Activated T-helper 17 cell treated with anti-CD3 and anti-CD28 coated beads, Interleukin-2, amount 50 U/mL, for 72 hours (primary cell): ENCODE data around the gene MCMBP. TPM values are rescaled to one million over a fixed set of nuclear protein-coding genes. Genes with fewer than 3 reads are reported as not detected.
A peak's percentile ranks its signal among the peaks of the same experiment; 100 is the strongest.
"Not testable (repeated sequence)": the region's sequence is repeated elsewhere in the genome, so short reads cannot be mapped to it uniquely, and the experiment has no call there.

ENCODE experiments used
- ATAC-seq: fragments of 150-1000 bp; cut with Tn5 transposase; replicated peaks from 2 replicates; pipeline ENCODE4 v1.10.0; 2021; ENCODE audit warnings: mild to moderate bottlenecking, moderate library complexity
- H3K27ac Mint-ChIP-seq: one replicate; pipeline ENCODE4 v1.8.0; 2022; ENCODE audit warnings: mixed read lengths
- H3K27me3 Mint-ChIP-seq: one replicate; pipeline ENCODE4 v1.8.0; 2022; ENCODE audit warnings: mixed read lengths
- H3K36me3 Mint-ChIP-seq: one replicate; pipeline ENCODE4 v1.8.0; 2022; ENCODE audit warnings: low read depth, mild to moderate bottlenecking, mixed read lengths
- H3K4me1 Mint-ChIP-seq: one replicate; pipeline ENCODE4 v1.8.0; 2022; ENCODE audit warnings: mixed read lengths
- H3K4me3 Mint-ChIP-seq: one replicate; pipeline ENCODE4 v1.8.0; 2022; ENCODE audit warnings: mild to moderate bottlenecking, mixed read lengths
- H3K9me3 Mint-ChIP-seq: one replicate; pipeline ENCODE4 v1.8.0; 2022; ENCODE audit warnings: mixed read lengths
- total RNA-seq, 2 donors: library from RNA; stranded (reverse); gene quantifications; one replicate each; pipeline ENCODE4 v1.2.3, GENCODE V29; 2022

MCMBP gene
- total RNA-seq, 2 donors from 2014 or later: 61.2 to 98.8 TPM

DNA sequence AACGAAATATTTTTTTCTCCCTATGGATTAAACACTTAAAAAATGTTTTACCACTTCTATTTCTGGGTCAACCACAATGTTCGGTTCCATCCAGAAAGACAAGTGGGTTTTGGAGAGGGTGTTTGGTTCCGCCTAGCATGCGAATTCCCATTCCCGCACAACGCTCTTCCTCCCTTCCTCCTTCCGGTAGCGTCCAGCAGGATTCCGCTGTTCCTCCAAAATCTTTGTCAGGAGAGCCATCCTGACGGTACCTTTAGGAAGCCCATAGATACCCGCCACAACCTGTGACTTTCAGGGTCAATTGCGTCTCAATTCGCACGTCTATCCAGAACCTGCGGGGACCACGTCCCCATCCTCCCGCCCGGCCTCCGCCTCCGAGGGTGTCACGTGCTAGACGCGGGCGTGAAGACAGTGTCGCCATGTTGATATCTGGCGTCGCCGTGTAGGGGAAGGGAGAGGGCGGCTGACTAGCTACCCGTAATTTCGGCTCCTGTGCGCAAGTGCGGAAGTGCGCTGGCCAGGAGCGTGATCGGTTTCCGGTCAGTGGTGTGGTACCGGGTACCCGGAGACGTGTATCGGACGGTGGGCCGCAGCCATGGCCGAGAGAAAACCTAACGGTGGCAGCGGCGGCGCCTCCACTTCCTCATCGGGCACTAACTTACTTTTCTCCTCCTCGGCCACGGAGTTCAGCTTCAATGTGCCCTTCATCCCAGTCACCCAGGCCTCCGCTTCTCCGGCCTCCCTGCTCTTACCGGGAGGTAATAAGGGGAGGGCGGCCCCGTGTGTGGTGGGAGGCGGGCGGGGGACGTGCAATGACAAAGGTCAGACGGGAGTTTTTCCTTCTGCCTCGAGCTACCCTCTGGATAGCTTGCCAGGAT, 19.8 kb upstream of the MCMBP start, which contains the start of gene SEC23IP:
Gene SEC23IP (plus strand): TSS at position 543 of the 878 bp plus-strand sequence. CDS start 53 bp downstream, at position 596.
- H3K27ac Mint-ChIP-seq: peak within 1 kb of the TSS; percentile 99
- H3K36me3 Mint-ChIP-seq: peaks cover 32% of the 10 kb centered on the region
- peak; percentile 99 for ATAC-seq
- H3K9me3 Mint-ChIP-seq: peaks cover 3% of the 10 kb centered on the region
- H3K4me1 Mint-ChIP-seq: peaks cover 39% of the 10 kb centered on the region
- H3K27me3 Mint-ChIP-seq: no peaks in the 10 kb centered on the region
- peak within 1 kb of the TSS; percentile 99 for H3K4me3 Mint-ChIP-seq

GRCh38 chr10:119891849-119892187, 19.2 kb upstream of the MCMBP start:
- Mint-ChIP-seq H3K4me3 (peak overlapping the region; percentile 99), H3K27ac (peak overlapping the region; percentile 99), H3K4me1 (peaks cover 33% of the 10 kb centered on the region), H3K36me3 (peaks cover 26% of the 10 kb centered on the region)
- not testable (repeated sequence) for H3K9me3 Mint-ChIP-seq, ATAC-seq, H3K27me3 Mint-ChIP-seq

DNA sequence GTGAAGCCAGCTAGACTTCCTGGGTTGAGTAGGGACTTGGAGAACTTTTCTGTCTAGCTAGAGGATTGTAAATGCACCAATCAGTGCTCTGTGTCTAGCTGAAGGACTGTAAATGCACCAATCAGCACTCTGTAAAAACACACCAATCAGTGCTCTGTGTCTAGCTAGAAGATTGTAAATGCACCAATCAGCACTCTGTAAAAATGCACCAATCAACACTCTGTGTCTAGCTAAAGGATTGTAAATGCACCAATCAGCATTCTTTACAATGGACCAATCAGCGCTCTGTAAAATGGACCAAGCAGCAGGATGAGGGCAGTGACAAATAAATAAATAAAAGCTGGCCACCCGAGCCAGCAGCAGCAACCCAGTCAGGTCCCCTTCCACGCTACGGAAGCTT, 17.7 kb upstream of the MCMBP start:
- H3K4me3 Mint-ChIP-seq, H3K9me3 Mint-ChIP-seq, H3K27ac Mint-ChIP-seq, ATAC-seq, H3K27me3 Mint-ChIP-seq: not testable (repeated sequence)
- Mint-ChIP-seq H3K36me3 (peaks cover 15% of the 10 kb centered on the region), H3K4me1 (peaks cover 20% of the 10 kb centered on the region)

DNA sequence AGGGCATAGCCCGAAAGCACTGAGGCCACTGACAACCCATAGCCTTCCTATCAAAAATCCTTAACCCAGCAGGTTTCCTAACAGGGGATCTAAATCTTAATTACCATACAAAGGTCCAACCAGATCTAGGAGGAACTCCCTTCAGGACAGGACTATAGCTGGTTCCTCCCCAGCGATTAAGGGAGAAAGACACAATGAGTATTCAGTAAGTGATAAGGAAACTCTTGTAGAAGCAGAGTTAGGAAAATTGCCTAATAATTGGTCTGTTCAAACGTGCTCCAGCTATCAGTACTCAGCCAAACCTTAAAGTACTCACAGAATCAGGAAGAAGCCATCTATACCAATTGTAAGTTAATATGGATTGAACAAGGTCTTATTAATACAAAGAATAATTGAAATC, 16.6 kb upstream of the MCMBP start:
- not testable (repeated sequence) for H3K27me3 Mint-ChIP-seq, H3K36me3 Mint-ChIP-seq, H3K4me3 Mint-ChIP-seq, ATAC-seq, H3K27ac Mint-ChIP-seq, H3K9me3 Mint-ChIP-seq
- H3K4me1 Mint-ChIP-seq: peaks cover 11% of the 10 kb centered on the region

- not testable (repeated sequence) for H3K36me3 Mint-ChIP-seq, H3K4me3 Mint-ChIP-seq, ATAC-seq, H3K27ac Mint-ChIP-seq, H3K9me3 Mint-ChIP-seq, H3K4me1 Mint-ChIP-seq, H3K27me3 Mint-ChIP-seq
Observed at GRCh38 chr10:119888715-119889114, 16.1 kb upstream of the MCMBP start.

- not testable (repeated sequence) for H3K27me3 Mint-ChIP-seq, ATAC-seq, H3K9me3 Mint-ChIP-seq, H3K27ac Mint-ChIP-seq, H3K4me1 Mint-ChIP-seq, H3K36me3 Mint-ChIP-seq, H3K4me3 Mint-ChIP-seq
Observed at GRCh38 chr10:119886070-119886469, 13.4 kb upstream of the MCMBP start.

DNA sequence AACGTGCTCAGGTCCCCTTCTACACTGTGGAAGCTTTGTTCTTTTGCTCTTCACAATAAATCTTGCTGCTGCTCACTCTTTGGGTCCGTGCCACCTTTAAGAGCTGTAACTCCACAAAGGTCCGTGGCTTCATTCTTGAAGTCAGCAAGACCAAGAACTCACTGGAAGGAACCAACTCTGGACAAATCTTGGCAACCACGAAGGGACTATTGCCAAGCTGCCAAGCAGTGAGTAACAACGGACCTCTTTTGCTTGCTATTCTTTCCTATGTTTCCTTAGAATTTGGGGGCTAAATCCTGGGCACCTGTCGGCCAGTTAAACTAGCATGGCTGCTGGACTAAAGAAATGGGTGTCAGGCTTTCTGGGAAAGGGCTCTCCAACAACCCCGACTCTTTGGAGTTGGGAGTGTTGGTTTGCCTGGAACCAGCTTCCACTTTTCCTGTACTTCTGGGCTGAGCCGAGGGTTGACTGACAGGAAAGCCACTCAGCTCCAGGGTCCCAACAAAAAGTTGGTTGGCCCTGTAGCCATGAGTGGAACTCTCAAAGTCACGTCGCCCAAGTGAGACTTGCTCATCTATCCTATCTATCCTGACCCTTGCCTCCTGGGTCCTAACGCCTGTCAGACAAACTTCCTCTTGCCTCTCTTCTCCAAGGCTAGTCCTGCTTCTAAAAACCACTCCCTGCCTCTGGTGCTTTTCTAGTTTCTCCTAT, 11.4 kb upstream of the MCMBP start:
- ATAC-seq: not testable (repeated sequence)

DNA sequence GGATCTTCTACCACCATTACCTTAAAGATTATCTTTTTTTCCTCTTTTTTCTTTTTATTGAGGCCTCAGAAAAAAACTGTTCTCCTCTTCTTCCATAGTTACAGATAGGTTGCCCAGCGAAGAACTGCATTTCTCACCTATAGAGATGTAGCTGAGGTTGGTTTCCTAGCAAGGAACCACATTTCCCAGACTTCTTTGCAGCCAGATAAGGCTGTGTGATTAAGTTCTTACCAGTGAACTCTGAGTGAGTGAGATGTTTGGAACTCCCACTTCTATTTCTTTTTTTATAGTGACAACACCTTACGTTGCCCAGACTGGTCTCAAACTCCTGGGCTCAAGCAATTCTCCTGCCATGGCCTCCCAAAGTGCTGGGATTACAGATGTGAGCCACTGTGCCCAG, 5.9 kb upstream of the MCMBP start:
- no peak for ATAC-seq
- Mint-ChIP-seq H3K4me1 (peaks cover 7% of the 10 kb centered on the region), H3K36me3 (no peaks in the 10 kb centered on the region), H3K27ac (no peak overlapping the region), H3K27me3 (no peaks in the 10 kb centered on the region), H3K9me3 (no peaks in the 10 kb centered on the region), H3K4me3 (no peak overlapping the region)

More for the DNA sequence above, 11.4 kb upstream of the MCMBP start:
- H3K9me3 Mint-ChIP-seq, H3K4me3 Mint-ChIP-seq, H3K36me3 Mint-ChIP-seq, H3K27ac Mint-ChIP-seq, H3K27me3 Mint-ChIP-seq, H3K4me1 Mint-ChIP-seq: not testable (repeated sequence)

GRCh38 chr10:119872860-119873681, 428 bp upstream of the MCMBP start:
- H3K27me3 Mint-ChIP-seq: no peaks in the 10 kb centered on the region
- no peaks in the 10 kb centered on the region for H3K9me3 Mint-ChIP-seq
- peak overlapping the region; percentile 90 for H3K4me3 Mint-ChIP-seq
- H3K4me1 Mint-ChIP-seq: peaks cover 29% of the 10 kb centered on the region
- peak; percentile 96 for ATAC-seq
- H3K36me3 Mint-ChIP-seq: peaks cover 24% of the 10 kb centered on the region
- peak overlapping the region; percentile 92 for H3K27ac Mint-ChIP-seq

DNA sequence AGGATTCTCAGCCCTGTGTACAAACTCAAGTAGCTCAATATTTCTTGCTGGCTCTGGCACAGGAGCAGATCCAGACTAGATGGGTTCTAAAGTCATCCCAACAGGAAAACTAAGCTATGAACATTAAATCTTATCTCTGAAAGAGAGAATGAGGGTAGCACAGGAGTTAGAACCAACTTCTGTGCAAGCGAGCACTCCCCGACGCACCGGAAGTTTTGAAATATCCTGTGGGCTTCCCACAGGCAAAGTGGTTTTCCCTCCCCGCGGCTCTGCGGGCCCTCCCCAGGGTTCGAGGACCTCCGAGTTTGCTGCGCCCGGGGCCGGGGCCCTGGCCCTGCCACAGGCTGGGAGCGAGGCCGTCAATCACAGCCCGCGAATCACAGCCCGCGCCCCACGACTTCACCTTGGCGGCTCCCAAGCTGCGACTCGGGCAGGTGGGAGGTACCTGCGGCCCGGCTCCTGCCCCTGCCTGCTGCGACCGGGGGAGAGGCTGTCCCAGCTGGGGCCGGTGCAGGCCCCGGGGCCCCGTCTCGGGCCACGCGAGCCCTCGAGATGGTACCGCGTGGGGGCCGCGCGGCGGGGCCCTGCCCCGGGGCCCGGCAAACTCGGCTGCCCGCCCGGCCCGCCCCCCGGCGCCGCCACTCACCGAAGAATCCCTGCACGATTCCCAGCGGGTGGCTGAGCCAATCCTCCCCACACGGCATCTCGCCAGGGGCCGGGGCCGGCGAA, 598 bp downstream of the MCMBP start:
- Mint-ChIP-seq H3K27ac (peak overlapping the region; percentile 88), H3K4me1 (peaks cover 29% of the 10 kb centered on the region), H3K9me3 (no peaks in the 10 kb centered on the region), H3K4me3 (peak overlapping the region; percentile 97), H3K27me3 (no peaks in the 10 kb centered on the region), H3K36me3 (peaks cover 30% of the 10 kb centered on the region)
- peak; percentile 41 for ATAC-seq

GRCh38 chr10:119869398-119869797, 3.2 kb downstream of the MCMBP start:
- Mint-ChIP-seq H3K4me3 (peak overlapping the region; percentile 97), H3K36me3 (peaks cover 54% of the 10 kb centered on the region), H3K4me1 (peaks cover 39% of the 10 kb centered on the region)
- H3K27ac Mint-ChIP-seq, H3K27me3 Mint-ChIP-seq, H3K9me3 Mint-ChIP-seq, ATAC-seq: not testable (repeated sequence)

DNA sequence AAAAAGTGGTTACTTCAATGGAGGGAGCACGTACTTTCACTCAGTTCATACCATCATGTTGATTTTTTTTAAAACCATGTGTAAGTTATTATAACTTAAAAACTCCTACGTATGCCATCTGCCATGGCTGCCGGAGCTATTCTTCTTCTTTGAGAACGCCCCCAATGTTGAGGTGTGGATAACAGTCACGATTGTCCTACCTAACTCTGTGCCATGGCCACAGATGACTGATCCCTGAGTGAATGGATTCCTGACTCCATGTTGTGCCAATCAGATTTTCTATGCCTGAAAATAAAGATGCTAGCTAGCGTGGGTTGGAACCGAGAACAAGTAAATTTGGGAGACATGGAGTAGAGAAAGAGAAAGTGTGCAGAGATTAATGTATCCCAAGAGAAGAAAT, 5.3 kb downstream of the MCMBP start:
- no peak overlapping the region for H3K4me3 Mint-ChIP-seq
- ATAC-seq: no peak
- no peak overlapping the region for H3K27ac Mint-ChIP-seq
- no peaks in the 10 kb centered on the region for H3K27me3 Mint-ChIP-seq
- peaks cover 63% of the 10 kb centered on the region for H3K36me3 Mint-ChIP-seq
- H3K9me3 Mint-ChIP-seq: no peaks in the 10 kb centered on the region
- H3K4me1 Mint-ChIP-seq: peaks cover 36% of the 10 kb centered on the region

GRCh38 chr10:119865699-119866240, 6.9 kb downstream of the MCMBP start:
- no peaks in the 10 kb centered on the region for H3K9me3 Mint-ChIP-seq
- no peaks in the 10 kb centered on the region for H3K27me3 Mint-ChIP-seq
- no peak for ATAC-seq
- H3K4me3 Mint-ChIP-seq: no peak overlapping the region
- H3K36me3 Mint-ChIP-seq: peaks cover 57% of the 10 kb centered on the region
- H3K4me1 Mint-ChIP-seq: peaks cover 39% of the 10 kb centered on the region
- H3K27ac Mint-ChIP-seq: no peak overlapping the region
